ENCODE measurements around the gene UBE2B. TPM values are rescaled to one million over a fixed set of nuclear protein-coding genes. Genes with fewer than 3 reads are reported as not detected.
"Not testable (repeated sequence)": the region's sequence is repeated elsewhere in the genome, so short reads cannot be mapped to it uniquely, and the experiment has no call there.

Gene UBE2B
- total RNA-seq, 3 donors from 2014 or later (not counting 1 experiment from before 2014, with no cell fraction given): 93.5 to 124 (median 116) TPM

GRCh38 chr5:134370311-134370870 is 978 bp upstream of the UBE2B start:
- Mint-ChIP-seq H3K4me1 (peaks cover 48 to 62% of the 10 kb centered on the region in 2 donors), H3K27ac (peak overlapping the region; percentile 98 to 99), H3K27me3 (ENCODE audit: low read depth in 2 of 2) (no peaks in the 10 kb centered on the region), H3K4me3 (peak overlapping the region; percentile 94), H3K9me3 (peaks cover 2 to 3% of the 10 kb centered on the region in 2 donors), H3K36me3 (peaks cover 7% of the 10 kb centered on the region)
- TF ChIP-seq CTCF (IDR thresholded peaks at IDR 0.05): no peak
- Histone ChIP-seq H3K36me3 (ENCODE audit: control insufficient read depth, insufficient read depth, low read length) (peaks cover 4% of the 10 kb centered on the region), H3K4me3 (ENCODE audit: low read length) (peak overlapping the region; percentile 100), H3K27me3 (ENCODE audit: control insufficient read depth, insufficient read depth, low read length) (no peaks in the 10 kb centered on the region), H3K9me3 (ENCODE audit: control insufficient read depth, insufficient read depth, low read length) (no peaks in the 10 kb centered on the region), H3K27ac (ENCODE audit: low read length) (peak overlapping the region; percentile 100), H3K4me1 (ENCODE audit: control insufficient read depth, insufficient read depth, low read length) (peaks cover 26% of the 10 kb centered on the region)
- 29% methylated on average over 4 of the region's 5 CpGs for WGBS (ENCODE audit: insufficient coverage)
- intact Hi-C loops (cut with micrococcal nuclease): loop anchor here (2.0 to 5.0 kb wide), 6 partner anchors 42 to 368 kb away; partner anchors contain the start of genes CAMLG, CDKN2AIPNL, SEC24A and SKP1
- peak; percentile 2 to 7 (median 5) for ATAC-seq
- no peak for DNase-seq

- Mint-ChIP-seq H3K4me3 (peak overlapping the region; percentile 94), H3K27ac (peak overlapping the region; percentile 98 to 99), H3K36me3 (peaks cover 4% of the 10 kb centered on the region), H3K4me1 (peaks cover 49 to 55% of the 10 kb centered on the region in 2 donors), H3K27me3 (ENCODE audit: low read depth in 2 of 2) (no peaks in the 10 kb centered on the region), H3K9me3 (peaks cover 2 to 3% of the 10 kb centered on the region in 2 donors)
- DNase-seq: peak; percentile 46 to 51
- no peak for ATAC-seq
- WGBS (ENCODE audit: insufficient coverage): 0% methylated on average over 29 of the region's 29 CpGs
- H3K27me3 ChIP-seq (ENCODE audit: control insufficient read depth, insufficient read depth, low read length): no peaks in the 10 kb centered on the region
- no peak for TF ChIP-seq CTCF (IDR thresholded peaks at IDR 0.05)
- intact Hi-C loops (cut with micrococcal nuclease): loop anchor here (1.0 to 5.0 kb wide), 7 partner anchors 40 to 367 kb away; partner anchors contain the start of genes CAMLG, CDKN2AIPNL, PPP2CA and SEC24A
- H3K4me3 ChIP-seq (ENCODE audit: low read length): peak overlapping the region; percentile 100
- H3K9me3 ChIP-seq (ENCODE audit: control insufficient read depth, insufficient read depth, low read length): no peaks in the 10 kb centered on the region
- H3K4me1 ChIP-seq (ENCODE audit: control insufficient read depth, insufficient read depth, low read length): peaks cover 22% of the 10 kb centered on the region
- H3K27ac ChIP-seq (ENCODE audit: low read length): peak overlapping the region; percentile 100
- H3K36me3 ChIP-seq (ENCODE audit: control insufficient read depth, insufficient read depth, low read length): peaks cover 11% of the 10 kb centered on the region
These were observed 518 bp downstream of the UBE2B start for GRCh38 chr5:134371834-134372340.

- intact Hi-C loops (cut with micrococcal nuclease): loop anchor here (5.0 kb wide), 4 partner anchors 39 to 274 kb away; partner anchors contain the start of genes CDKN2AIPNL, SEC24A and SKP1
- H3K9me3 Mint-ChIP-seq; H3K27ac ChIP-seq (ENCODE audit: low read length); ATAC-seq; H3K36me3 Mint-ChIP-seq; H3K9me3 ChIP-seq (ENCODE audit: control insufficient read depth, insufficient read depth, low read length); H3K4me3 ChIP-seq (ENCODE audit: low read length); H3K27me3 Mint-ChIP-seq (ENCODE audit: low read depth in 2 of 2); H3K27me3 ChIP-seq (ENCODE audit: control insufficient read depth, insufficient read depth, low read length); DNase-seq: not testable (repeated sequence)
- H3K36me3 ChIP-seq (ENCODE audit: control insufficient read depth, insufficient read depth, low read length): peaks cover 20% of the 10 kb centered on the region
- Mint-ChIP-seq H3K4me1 (peaks cover 40 to 60% of the 10 kb centered on the region in 2 donors), H3K27ac (peak overlapping the region in 1 of 2 donors; percentile 48), H3K4me3 (peak overlapping the region; percentile 40)
- 100% methylated on average over 1 of the region's 5 CpGs for WGBS (ENCODE audit: insufficient coverage)
- peaks cover 16% of the 10 kb centered on the region for H3K4me1 ChIP-seq (ENCODE audit: control insufficient read depth, insufficient read depth, low read length)
These were observed 2.3 kb downstream of the UBE2B start for GRCh38 chr5:134373633-134374032.

GRCh38 chr5:134374232-134374631 is 2.9 kb downstream of the UBE2B start:
- Mint-ChIP-seq H3K27ac (peak overlapping the region in 1 of 2 donors; percentile 48), H3K4me1 (peaks cover 40 to 62% of the 10 kb centered on the region in 2 donors), H3K4me3 (no peak overlapping the region), H3K27me3 (ENCODE audit: low read depth in 2 of 2) (no peaks in the 10 kb centered on the region), H3K36me3 (no peaks in the 10 kb centered on the region), H3K9me3 (no peaks in the 10 kb centered on the region)
- Histone ChIP-seq H3K4me3 (ENCODE audit: low read length) (no peak overlapping the region), H3K9me3 (ENCODE audit: control insufficient read depth, insufficient read depth, low read length) (no peaks in the 10 kb centered on the region), H3K27ac (ENCODE audit: low read length) (no peak overlapping the region), H3K27me3 (ENCODE audit: control insufficient read depth, insufficient read depth, low read length) (no peaks in the 10 kb centered on the region), H3K36me3 (ENCODE audit: control insufficient read depth, insufficient read depth, low read length) (peaks cover 20% of the 10 kb centered on the region), H3K4me1 (ENCODE audit: control insufficient read depth, insufficient read depth, low read length) (peaks cover 16% of the 10 kb centered on the region)
- 80% methylated on average over 3 of the region's 3 CpGs for WGBS (ENCODE audit: insufficient coverage)
- no peak for TF ChIP-seq CTCF (IDR thresholded peaks at IDR 0.05)
- DNase-seq (peak in 1 of 2 donors; percentile 43), ATAC-seq (no peak)
- intact Hi-C loops (cut with micrococcal nuclease): loop anchor here (5.0 kb wide), 4 partner anchors 38 to 273 kb away; partner anchors contain the start of genes CDKN2AIPNL, SEC24A and SKP1

All from natural killer cell (primary cell).